ENCODE measurements around the gene TTI1.
"Not testable (repeated sequence)": the region's sequence is repeated elsewhere in the genome, so short reads cannot be mapped to it uniquely, and the experiment has no call there.

TTI1 gene

DNA sequence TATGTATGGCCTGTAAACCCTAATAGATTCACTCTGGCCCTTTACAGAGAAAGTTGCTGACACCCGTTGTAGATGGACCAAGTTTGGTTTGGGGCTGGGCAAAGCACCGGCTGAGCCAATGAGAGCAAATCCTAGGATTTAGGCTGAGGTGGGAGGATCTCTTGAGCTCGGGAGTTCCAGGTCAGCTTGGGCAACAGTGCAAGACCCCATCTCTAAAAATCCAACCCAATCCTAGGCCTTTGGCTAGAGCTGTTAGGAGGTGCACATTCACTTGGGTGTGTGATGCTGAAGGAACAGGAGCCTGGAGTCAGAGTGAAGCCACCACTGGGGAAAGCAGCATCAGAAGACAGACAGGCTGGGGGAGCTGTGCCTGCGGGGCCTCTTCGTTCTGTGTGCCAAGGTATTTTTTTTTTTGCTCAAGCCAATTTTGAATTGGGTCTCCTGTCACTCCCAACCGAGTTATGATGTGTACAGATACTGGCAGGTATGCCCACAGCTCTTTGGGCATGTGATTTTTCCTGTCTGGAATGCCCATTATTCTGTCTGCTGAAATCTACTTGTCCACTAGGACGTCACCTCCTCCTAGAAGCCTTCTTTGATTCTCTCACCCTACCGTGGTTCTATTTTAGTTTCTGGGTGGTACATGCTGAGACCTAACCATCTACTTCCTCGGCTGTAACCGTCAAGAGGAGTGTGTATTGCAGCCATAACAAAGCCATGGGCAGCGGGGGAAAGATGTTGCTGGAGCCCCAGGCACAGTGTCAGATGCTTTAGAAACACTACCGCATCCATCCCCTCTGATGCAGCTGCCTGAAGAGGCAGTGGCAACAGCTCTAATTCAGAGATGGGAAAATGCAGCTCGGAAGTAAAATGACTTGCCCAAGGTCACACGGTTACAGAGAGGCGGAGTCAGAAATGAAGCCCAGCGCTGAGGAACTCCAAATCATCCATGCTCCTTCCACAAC lies 54.0 kb downstream of the TTI1 start:
- Mint-ChIP-seq H3K27me3 (no peaks in the 10 kb centered on the region), H3K36me3 (ENCODE audit: low read depth) (peaks cover 33% of the 10 kb centered on the region), H3K4me3 (no peak overlapping the region), H3K27ac (no peak overlapping the region), H3K4me1 (ENCODE audit: low read depth) (peaks cover 13% of the 10 kb centered on the region), H3K9me3 (no peaks in the 10 kb centered on the region)

DNA sequence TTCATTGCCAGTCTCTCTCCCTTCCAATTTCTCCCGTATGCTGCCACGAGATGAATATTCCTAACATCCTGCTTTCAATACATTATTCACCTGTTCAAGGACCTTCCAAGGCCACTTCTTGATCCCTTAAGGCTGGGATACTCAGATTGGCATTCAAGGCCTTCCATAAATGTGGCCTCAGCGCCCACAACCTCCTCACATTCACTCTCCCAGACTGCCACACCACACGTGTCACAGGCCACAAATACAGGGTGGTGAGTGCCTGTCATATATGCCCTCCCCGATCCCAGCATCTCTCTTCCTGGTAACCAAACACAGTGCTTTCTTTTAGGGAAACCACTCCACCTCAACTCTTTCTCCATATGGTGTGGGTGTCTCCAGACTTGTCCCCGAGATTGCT lies 55.5 kb downstream of the TTI1 start:
- no peaks in the 10 kb centered on the region for H3K9me3 Mint-ChIP-seq
- H3K27ac Mint-ChIP-seq, result no peak overlapping the region
- peaks cover 13% of the 10 kb centered on the region for H3K4me1 Mint-ChIP-seq (ENCODE audit: low read depth)
- no peak overlapping the region for H3K4me3 Mint-ChIP-seq
- H3K36me3 Mint-ChIP-seq (ENCODE audit: low read depth), result peaks cover 27% of the 10 kb centered on the region
- H3K27me3 Mint-ChIP-seq, result no peaks in the 10 kb centered on the region

DNA sequence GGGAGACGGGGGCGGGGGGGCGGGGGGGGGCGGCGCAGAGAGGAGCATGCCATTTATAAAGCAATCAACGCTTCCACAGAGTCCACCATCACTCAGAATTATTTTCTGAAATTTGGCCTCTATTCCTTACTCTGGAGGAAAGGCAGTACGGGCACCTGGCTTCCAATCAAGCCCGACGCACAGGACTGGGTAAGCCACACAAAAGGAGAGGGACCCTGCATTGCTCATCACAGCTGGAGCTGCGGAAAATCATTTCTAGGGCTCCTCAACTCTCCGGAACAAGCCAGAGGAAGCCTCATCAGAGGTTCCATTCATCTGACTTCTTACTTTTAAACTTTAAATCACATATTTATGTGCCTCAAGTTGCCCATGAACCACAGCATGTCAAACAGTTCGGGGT lies 55.9 kb downstream of the TTI1 start:
- no peaks in the 10 kb centered on the region for H3K27me3 Mint-ChIP-seq
- H3K27ac Mint-ChIP-seq, result no peak overlapping the region
- H3K36me3 Mint-ChIP-seq (ENCODE audit: low read depth), result peaks cover 23% of the 10 kb centered on the region
- H3K4me1 Mint-ChIP-seq (ENCODE audit: low read depth), result peaks cover 13% of the 10 kb centered on the region
- H3K9me3 Mint-ChIP-seq, result no peaks in the 10 kb centered on the region
- H3K4me3 Mint-ChIP-seq, result no peak overlapping the region

GRCh38 chr20:37976887-37977286 lies 56.4 kb downstream of the TTI1 start:
- H3K27me3 Mint-ChIP-seq, result no peaks in the 10 kb centered on the region
- peaks cover 23% of the 10 kb centered on the region for H3K36me3 Mint-ChIP-seq (ENCODE audit: low read depth)
- H3K4me3 Mint-ChIP-seq, result no peak overlapping the region
- peak overlapping the region; percentile 22 for H3K27ac Mint-ChIP-seq
- peaks cover 13% of the 10 kb centered on the region for H3K4me1 Mint-ChIP-seq (ENCODE audit: low read depth)
- no peaks in the 10 kb centered on the region for H3K9me3 Mint-ChIP-seq

GRCh38 chr20:37973059-37973910 lies 60.0 kb downstream of the TTI1 start:
- Mint-ChIP-seq H3K36me3 (ENCODE audit: low read depth) (peaks cover 30% of the 10 kb centered on the region), H3K4me3 (no peak overlapping the region), H3K27me3 (no peaks in the 10 kb centered on the region), H3K4me1 (ENCODE audit: low read depth) (peaks cover 13% of the 10 kb centered on the region), H3K27ac (no peak overlapping the region), H3K9me3 (no peaks in the 10 kb centered on the region)

GRCh38 chr20:37972256-37973058 lies 60.8 kb downstream of the TTI1 start:
- H3K36me3 Mint-ChIP-seq (ENCODE audit: low read depth), result peaks cover 24% of the 10 kb centered on the region

GRCh38 chr20:37971561-37972127 lies 61.6 kb downstream of the TTI1 start:
- no peak overlapping the region for H3K4me3 Mint-ChIP-seq
- H3K4me1 Mint-ChIP-seq (ENCODE audit: low read depth), result peaks cover 1% of the 10 kb centered on the region
- H3K27ac Mint-ChIP-seq, result no peak overlapping the region
- peaks cover 5% of the 10 kb centered on the region for H3K9me3 Mint-ChIP-seq
- H3K36me3 Mint-ChIP-seq (ENCODE audit: low read depth), result peaks cover 24% of the 10 kb centered on the region
- H3K27me3 Mint-ChIP-seq, result no peaks in the 10 kb centered on the region

More at GRCh38 chr20:37972256-37973058, 60.8 kb downstream of the TTI1 start:
- no peak overlapping the region for H3K4me3 Mint-ChIP-seq
- H3K4me1 Mint-ChIP-seq (ENCODE audit: low read depth), result peaks cover 7% of the 10 kb centered on the region
- H3K27ac Mint-ChIP-seq, result no peak overlapping the region
- no peaks in the 10 kb centered on the region for H3K27me3 Mint-ChIP-seq
- H3K9me3 Mint-ChIP-seq, result no peaks in the 10 kb centered on the region

DNA sequence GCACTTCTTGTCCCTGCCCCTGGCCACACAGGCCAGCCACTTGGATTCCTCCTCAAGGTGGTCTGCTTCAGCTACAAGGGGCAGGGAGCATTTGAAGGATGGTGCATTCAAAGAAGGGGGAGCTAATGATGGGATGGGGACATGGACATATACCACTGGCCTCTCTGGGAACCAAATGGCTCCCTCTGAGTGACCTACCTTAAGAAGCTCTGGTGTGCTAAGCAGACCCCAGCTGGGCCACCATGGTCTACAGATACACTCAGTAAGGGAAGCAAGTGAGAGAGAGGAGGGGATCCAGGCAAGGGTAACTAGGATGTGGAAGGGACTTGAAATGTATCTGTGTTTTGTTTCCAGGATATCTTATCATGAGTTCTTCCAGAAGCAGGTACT lies 62.4 kb downstream of the TTI1 start:
- H3K27me3 Mint-ChIP-seq, result no peaks in the 10 kb centered on the region
- H3K27ac Mint-ChIP-seq, result no peak overlapping the region

GRCh38 chr20:37969949-37970855 lies 63.1 kb downstream of the TTI1 start:
- Mint-ChIP-seq H3K27ac (no peak overlapping the region), H3K4me3 (no peak overlapping the region), H3K27me3 (peaks cover under 1% of the 10 kb centered on the region), H3K9me3 (peaks cover 5% of the 10 kb centered on the region), H3K4me1 (ENCODE audit: low read depth) (no peaks in the 10 kb centered on the region), H3K36me3 (ENCODE audit: low read depth) (peaks cover 20% of the 10 kb centered on the region)

More for the DNA sequence above, 62.4 kb downstream of the TTI1 start:
- H3K4me1 Mint-ChIP-seq (ENCODE audit: low read depth), result no peaks in the 10 kb centered on the region
- H3K9me3 Mint-ChIP-seq, result peaks cover 5% of the 10 kb centered on the region
- H3K36me3 Mint-ChIP-seq (ENCODE audit: low read depth), result peaks cover 21% of the 10 kb centered on the region
- no peak overlapping the region for H3K4me3 Mint-ChIP-seq

DNA sequence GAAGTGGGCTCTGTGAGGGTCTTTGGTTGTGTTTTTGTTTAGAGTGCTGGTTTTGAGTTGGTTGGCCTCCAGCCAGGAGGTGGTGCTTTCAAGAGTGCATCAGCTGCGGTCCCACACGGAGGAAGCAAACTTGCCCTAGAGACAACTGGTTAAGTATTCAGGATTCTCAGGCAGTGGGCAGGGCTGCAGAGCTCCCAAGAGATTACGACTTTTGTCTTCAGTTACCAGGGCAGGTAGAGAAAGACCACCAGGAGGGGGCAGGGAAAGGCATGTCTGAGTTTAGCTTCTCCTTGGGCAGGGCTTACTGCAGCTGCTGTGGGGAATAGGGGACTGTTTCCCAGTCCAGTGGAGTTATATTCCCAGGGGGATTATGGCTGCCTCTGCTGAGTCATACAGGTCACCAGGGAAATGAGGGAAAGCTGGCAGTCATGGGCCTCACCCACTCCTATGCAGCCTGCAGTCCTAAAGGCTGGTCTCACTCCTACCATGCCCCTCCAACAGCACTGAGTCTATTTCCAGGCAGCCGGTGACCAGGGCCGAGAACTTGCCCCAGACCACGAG lies 64.3 kb downstream of the TTI1 start:
- peaks cover 3% of the 10 kb centered on the region for H3K27me3 Mint-ChIP-seq
- peaks cover 13% of the 10 kb centered on the region for H3K9me3 Mint-ChIP-seq
- H3K36me3 Mint-ChIP-seq (ENCODE audit: low read depth), result peaks cover 20% of the 10 kb centered on the region
- no peak overlapping the region for H3K4me3 Mint-ChIP-seq
- no peaks in the 10 kb centered on the region for H3K4me1 Mint-ChIP-seq (ENCODE audit: low read depth)
- no peak overlapping the region for H3K27ac Mint-ChIP-seq

- Mint-ChIP-seq H3K9me3 (peaks cover 26% of the 10 kb centered on the region), H3K27me3 (peaks cover 13% of the 10 kb centered on the region)
- not testable (repeated sequence) for H3K4me1 Mint-ChIP-seq (ENCODE audit: low read depth); H3K4me3 Mint-ChIP-seq; H3K36me3 Mint-ChIP-seq (ENCODE audit: low read depth); H3K27ac Mint-ChIP-seq
These were observed 69.8 kb downstream of the TTI1 start for GRCh38 chr20:37963483-37963882.

DNA sequence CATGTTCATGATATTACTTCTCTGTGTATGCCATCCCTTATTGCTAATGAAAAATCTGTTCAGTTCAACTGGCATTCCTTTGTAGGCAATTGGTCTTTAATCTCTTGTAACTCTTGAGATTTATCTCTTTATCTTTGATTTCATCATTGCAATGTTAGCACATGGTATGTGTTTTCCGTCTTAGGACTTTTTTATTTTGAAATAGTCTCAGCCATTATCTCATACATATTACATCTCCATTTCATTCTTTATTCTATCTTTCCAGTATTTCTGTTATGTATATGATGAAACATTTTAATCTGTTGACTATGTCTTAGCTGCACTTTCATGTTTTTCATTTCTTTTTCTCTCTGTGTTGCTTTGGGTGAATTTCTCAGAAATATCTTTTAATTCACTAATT lies 72.2 kb downstream of the TTI1 start:
- H3K4me1 Mint-ChIP-seq (ENCODE audit: low read depth), result no peaks in the 10 kb centered on the region
- H3K27ac Mint-ChIP-seq, result no peak overlapping the region
- H3K27me3 Mint-ChIP-seq, result peaks cover 16% of the 10 kb centered on the region
- H3K9me3 Mint-ChIP-seq, result peaks cover 22% of the 10 kb centered on the region
- H3K36me3 Mint-ChIP-seq (ENCODE audit: low read depth), result no peaks in the 10 kb centered on the region
- H3K4me3 Mint-ChIP-seq, result no peak overlapping the region

DNA sequence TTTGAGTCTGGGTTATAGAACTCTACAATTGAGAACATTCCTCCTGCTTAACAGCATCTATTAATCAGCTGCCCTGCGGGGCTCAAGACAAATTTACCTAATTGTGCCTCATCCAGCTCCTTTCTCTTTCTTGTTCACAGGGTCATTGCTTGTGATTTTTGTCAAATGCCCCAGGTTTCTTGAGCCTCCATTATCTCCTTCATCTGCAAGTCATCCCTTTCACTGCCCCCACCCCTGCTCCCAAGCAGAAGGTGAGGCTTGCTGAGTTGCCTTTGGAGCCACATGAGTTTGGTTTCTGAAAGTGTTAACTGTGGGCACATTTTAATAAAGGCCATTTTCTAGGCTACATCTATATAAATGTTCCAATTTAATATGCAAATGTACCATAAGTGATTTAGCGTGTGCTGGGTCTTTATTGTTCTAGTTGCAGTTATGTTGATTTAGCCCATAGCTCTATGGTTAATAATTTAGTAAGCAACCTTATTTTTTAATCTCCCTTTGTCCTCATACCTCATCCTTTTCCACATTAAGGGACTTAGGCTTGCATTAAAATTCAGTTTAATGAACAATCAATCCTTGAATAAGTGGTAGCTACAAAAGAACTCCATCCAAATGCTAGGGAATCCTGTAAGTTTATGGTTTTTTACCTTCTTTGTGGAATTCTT lies 74.3 kb downstream of the TTI1 start:
- Mint-ChIP-seq H3K27me3 (peaks cover 13% of the 10 kb centered on the region), H3K36me3 (ENCODE audit: low read depth) (no peaks in the 10 kb centered on the region), H3K4me3 (no peak overlapping the region), H3K4me1 (ENCODE audit: low read depth) (no peaks in the 10 kb centered on the region), H3K27ac (no peak overlapping the region), H3K9me3 (peaks cover 13% of the 10 kb centered on the region)

Data from stimulated activated naive CD8-positive, alpha-beta T cell treated with anti-CD3 and anti-CD28 coated beads, Interleukin-15, Interleukin-2, amounts not matched to agents 100 ng/mL and 50 ng/mL, for 24 hours (primary cell).